ENCODE measurements around the gene KHK. TPM values are rescaled to one million over a fixed set of nuclear protein-coding genes. Genes with fewer than 3 reads are reported as not detected.

Gene KHK
- total RNA-seq, 1 donor from 2014 or later: 0.85 TPM

DNA sequence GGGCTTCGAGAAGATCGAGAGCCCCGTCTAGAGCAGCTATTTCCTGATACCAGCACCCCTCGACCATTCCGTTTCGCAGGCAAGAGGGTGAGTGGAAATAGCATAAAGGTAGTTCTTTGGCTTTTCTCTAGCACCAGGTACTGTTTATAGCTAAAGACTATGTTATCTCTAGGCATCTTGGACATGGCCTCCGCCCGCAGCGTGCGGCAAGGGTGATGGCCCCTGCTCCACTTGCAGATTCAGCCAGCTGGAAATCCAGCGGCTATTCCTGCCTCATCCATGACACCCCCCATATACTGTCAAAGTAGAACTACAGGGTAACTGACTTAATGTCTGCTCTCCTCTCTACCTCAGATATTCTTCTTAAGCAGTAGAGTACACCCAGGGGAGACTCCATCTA lies 31.9 kb upstream of the KHK start:
- H3K4me1 ChIP-seq: no peaks in the 10 kb centered on the region
- H3K9me3 ChIP-seq: no peaks in the 10 kb centered on the region
- DNase-seq (ENCODE audit: low spot score in 2 of 2): no peak
- intact Hi-C loops (cut with DNase I): no loop called here
- H3K4me3 ChIP-seq: no peak overlapping the region
- TF ChIP-seq, protein P1, sequence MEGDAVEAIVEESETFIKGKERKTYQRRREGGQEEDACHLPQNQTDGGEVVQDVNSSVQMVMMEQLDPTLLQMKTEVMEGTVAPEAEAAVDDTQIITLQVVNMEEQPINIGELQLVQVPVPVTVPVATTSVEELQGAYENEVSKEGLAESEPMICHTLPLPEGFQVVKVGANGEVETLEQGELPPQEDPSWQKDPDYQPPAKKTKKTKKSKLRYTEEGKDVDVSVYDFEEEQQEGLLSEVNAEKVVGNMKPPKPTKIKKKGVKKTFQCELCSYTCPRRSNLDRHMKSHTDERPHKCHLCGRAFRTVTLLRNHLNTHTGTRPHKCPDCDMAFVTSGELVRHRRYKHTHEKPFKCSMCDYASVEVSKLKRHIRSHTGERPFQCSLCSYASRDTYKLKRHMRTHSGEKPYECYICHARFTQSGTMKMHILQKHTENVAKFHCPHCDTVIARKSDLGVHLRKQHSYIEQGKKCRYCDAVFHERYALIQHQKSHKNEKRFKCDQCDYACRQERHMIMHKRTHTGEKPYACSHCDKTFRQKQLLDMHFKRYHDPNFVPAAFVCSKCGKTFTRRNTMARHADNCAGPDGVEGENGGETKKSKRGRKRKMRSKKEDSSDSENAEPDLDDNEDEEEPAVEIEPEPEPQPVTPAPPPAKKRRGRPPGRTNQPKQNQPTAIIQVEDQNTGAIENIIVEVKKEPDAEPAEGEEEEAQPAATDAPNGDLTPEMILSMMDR (IDR thresholded peaks at IDR 0.05): no peak
- no peaks in the 10 kb centered on the region for H3K27me3 ChIP-seq
- H3K27ac ChIP-seq: no peak overlapping the region
- peaks cover 39 to 50% of the 10 kb centered on the region in 2 donors for H3K36me3 ChIP-seq

DNA sequence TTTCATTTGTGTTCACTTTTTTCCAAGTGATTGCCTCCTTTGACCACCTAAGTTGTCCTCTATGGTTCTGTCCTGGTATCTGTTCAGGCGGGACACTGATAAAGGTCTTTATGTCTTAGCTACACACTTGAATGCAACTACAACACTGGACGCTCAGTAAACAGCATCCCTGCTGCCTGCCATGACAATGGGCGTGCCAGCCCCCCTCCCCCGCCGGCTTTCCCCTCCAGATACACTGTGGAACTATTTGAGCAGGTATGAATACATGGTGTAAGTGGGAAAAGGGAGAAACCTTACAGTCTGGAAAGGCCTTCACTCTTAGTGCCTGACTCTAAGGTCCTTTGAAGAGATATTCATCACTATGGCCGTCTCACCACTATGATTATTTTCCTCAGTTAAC lies 29.4 kb upstream of the KHK start:
- intact Hi-C loops (cut with DNase I): no loop called here
- TF ChIP-seq, protein P1 (IDR thresholded peaks at IDR 0.05): no peak
- no peak for DNase-seq (ENCODE audit: low spot score in 2 of 2)
- Histone ChIP-seq H3K9me3 (no peaks in the 10 kb centered on the region), H3K4me1 (no peaks in the 10 kb centered on the region), H3K27ac (no peak overlapping the region), H3K4me3 (no peak overlapping the region), H3K36me3 (peaks cover 39 to 60% of the 10 kb centered on the region in 2 donors), H3K27me3 (no peaks in the 10 kb centered on the region)

DNA sequence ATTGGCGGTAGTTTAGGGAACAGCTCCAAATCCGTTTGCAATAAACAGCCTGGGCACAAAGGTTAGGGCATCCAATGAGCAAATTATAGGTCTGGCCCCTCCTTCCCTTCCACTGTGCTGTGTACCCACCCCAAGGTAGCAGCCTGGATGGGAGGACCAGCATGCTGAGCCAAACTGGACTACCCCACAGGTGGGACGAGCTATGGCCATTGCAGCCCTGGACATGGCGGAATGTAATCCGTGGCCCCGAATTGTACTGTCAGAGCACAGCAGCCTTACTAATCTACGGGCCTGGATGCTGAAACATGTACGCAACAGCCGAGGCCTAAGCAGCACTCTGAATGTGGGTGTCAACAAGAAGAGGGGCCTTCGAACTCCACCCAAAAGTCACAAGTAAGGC lies 28.4 kb upstream of the KHK start:
- Histone ChIP-seq H3K9me3 (no peaks in the 10 kb centered on the region), H3K27ac (no peak overlapping the region), H3K36me3 (peaks cover 39 to 66% of the 10 kb centered on the region in 2 donors), H3K4me1 (no peaks in the 10 kb centered on the region), H3K4me3 (no peak overlapping the region), H3K27me3 (no peaks in the 10 kb centered on the region)
- TF ChIP-seq, protein P1 (IDR thresholded peaks at IDR 0.05): no peak
- no peak for DNase-seq (ENCODE audit: low spot score in 2 of 2)
- intact Hi-C loops (cut with DNase I): no loop called here

DNA sequence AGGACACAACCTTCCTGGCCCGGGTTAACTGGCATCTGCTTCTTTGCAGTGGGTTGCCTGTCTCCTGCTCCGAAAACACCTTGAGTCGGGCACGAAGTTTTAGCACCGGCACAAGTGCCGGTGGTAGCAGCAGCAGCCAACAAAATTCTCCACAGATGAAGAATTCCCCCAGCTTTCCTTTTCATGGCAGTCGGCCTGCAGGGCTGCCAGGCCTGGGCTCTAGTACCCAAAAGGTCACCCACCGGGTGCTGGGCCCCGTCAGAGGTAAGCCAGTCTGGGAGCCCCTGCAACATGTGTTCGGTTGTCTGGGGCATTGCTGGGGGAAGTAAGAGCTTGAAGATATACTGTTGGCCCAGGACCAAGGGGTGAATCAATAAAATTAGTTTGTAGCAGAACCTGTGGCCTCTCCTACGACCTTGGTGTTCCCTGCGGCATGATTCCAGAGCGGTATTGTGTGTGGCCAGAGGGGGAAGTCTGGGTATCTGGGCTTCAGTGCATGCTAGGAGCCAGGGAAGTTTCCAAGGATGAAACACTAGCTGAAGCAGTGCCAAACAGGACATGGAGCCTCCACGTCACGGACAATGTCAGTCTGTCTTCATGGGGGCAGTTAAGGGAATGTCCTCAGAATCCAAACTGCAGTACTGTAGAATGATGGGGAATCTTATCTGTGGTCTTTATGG lies 27.3 kb upstream of the KHK start:
- no peak overlapping the region for H3K4me3 ChIP-seq
- intact Hi-C loops (cut with DNase I): no loop called here
- DNase-seq (ENCODE audit: low spot score in 2 of 2): no peak
- no peak overlapping the region for H3K27ac ChIP-seq
- H3K9me3 ChIP-seq: no peaks in the 10 kb centered on the region
- H3K27me3 ChIP-seq: no peaks in the 10 kb centered on the region
- peaks cover 39 to 60% of the 10 kb centered on the region in 2 donors for H3K36me3 ChIP-seq
- TF ChIP-seq, protein P1 (IDR thresholded peaks at IDR 0.05): no peak
- no peaks in the 10 kb centered on the region for H3K4me1 ChIP-seq

DNA sequence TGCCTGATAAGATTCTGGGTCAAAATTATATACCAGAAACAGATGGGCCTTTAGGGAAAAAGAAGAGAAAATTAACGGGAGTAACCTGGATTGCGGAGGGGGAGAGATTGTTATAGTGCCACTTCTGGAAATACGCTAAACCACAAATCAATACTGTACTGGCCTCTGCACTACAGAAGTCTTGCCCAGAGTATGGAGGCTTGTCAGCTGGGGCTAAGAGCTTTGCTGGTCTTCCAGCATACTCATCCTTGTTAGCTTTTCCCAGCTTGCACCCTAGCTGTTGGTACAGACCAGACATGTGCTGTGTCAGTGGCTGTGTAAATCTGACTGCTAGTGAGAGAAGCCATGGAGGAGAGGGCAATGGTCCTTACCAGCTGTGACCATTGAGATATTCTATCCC lies 26.2 kb upstream of the KHK start:
- no peak for DNase-seq (ENCODE audit: low spot score in 2 of 2)
- Histone ChIP-seq H3K36me3 (peaks cover 30 to 56% of the 10 kb centered on the region in 2 donors), H3K27me3 (no peaks in the 10 kb centered on the region), H3K9me3 (no peaks in the 10 kb centered on the region), H3K4me3 (no peak overlapping the region), H3K4me1 (no peaks in the 10 kb centered on the region), H3K27ac (no peak overlapping the region)
- TF ChIP-seq, protein P1 (IDR thresholded peaks at IDR 0.05): no peak
- intact Hi-C loops (cut with DNase I): no loop called here
